HG03432 (cell line): ENCODE measurements around the gene MCM5.
"Not testable (repeated sequence)": the region's sequence is repeated elsewhere in the genome, so short reads cannot be mapped to it uniquely, and the experiment has no call there.

Experiments
- ATAC-seq: cut with Tn5 transposase; IDR thresholded peaks from one replicate; pipeline ENCODE4 v1.9.1; 2021; ENCODE audit warnings: mild to moderate bottlenecking, moderate library complexity; ENCODE audit not compliant: unreplicated experiment

Gene MCM5

GRCh38 chr22:35450824-35451569, 51.1 kb downstream of the MCM5 start:
- no peak for ATAC-seq

- ATAC-seq = no peak
These were observed 51.7 kb downstream of the MCM5 start for GRCh38 chr22:35451592-35451991.

GRCh38 chr22:35452351-35452781, 52.4 kb downstream of the MCM5 start:
- ATAC-seq = no peak

DNA sequence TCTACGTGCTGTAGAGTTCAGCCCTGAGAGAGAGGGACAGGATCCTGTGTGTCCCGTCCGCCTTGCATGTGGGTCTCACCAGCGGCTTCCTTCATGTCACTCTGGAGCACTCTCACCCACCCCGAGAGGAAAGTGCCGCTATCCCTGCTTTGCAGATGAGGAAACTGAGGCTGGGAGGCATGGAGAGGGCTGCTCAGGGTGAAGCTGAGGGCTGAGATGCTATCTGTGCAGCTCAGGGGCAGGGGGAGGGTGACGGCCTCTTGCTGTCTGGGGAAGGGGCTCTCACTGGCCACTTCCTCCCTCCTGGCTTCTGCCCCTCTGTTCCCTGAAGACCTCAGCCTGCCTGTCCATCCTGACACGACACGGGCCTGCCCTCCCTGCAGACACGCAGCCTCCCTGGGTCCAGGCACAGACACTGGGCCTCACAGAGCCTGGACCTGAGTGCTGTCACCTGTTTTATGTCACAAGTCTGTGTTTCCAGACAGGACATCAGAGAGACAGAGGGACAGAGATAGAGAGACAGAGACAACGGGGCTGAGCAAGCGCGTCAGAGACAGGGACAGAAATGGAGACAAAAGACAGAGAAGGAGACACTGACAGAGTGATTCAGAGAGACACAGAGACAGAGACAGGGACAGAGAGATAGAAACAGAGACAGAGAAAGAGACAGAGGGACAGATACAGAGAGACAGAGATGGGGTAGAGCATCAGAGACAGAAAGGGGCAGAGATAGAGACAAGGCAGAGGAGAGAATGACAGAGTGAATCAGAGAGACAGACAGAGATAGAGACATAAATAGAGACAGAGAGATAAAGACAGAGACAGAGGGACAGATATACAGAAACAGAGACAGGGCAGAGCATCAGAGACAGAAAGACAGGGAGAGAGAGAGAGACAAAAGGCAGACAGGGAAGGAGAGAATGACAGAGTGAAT, 53.1 kb downstream of the MCM5 start:
- no peak for ATAC-seq

GRCh38 chr22:35454416-35455054, 54.6 kb downstream of the MCM5 start:
- no peak for ATAC-seq

GRCh38 chr22:35455529-35455928, 55.6 kb downstream of the MCM5 start:
- ATAC-seq = no peak

GRCh38 chr22:35456757-35457156, 56.8 kb downstream of the MCM5 start:
- ATAC-seq = no peak

DNA sequence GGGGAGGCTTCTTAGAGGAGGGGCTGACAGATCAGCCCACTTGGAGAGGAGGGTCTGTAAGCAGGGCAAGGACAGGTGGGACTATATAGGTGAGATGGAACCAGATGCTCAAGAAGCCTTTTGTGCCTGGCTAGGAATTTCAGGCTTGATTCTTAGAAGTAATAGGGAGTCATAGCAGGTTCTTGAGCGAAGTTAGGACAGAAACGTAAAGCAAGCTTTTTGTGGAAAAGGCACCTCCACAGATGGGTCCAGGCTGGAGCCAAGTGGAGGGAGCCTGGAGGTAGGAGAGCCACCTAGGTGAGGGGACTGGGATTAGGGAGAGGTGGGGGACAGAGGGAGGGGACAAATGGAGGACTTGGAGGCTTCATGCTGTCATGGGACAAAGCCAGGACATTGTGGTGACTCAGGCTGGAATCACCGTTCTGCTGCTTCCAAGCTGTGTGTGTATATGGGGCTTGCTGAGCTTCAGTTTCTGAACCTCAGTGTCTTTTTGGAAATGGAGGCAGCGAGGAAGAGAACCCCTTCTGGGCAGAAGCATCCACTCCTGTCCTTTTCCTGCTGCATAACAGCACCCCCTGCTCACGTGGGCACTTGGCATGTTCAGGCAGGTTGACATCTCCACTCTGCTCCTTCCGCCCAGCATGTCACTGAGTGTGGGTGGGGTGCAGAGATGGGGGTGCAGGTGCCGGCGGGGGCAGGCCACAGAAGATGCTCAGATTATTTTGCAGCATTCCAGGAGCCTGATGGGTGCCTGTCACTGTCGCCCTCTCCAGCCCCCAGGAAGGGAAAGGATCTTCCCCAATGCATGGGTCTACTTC, 58.0 kb downstream of the MCM5 start:
- no peak for ATAC-seq

DNA sequence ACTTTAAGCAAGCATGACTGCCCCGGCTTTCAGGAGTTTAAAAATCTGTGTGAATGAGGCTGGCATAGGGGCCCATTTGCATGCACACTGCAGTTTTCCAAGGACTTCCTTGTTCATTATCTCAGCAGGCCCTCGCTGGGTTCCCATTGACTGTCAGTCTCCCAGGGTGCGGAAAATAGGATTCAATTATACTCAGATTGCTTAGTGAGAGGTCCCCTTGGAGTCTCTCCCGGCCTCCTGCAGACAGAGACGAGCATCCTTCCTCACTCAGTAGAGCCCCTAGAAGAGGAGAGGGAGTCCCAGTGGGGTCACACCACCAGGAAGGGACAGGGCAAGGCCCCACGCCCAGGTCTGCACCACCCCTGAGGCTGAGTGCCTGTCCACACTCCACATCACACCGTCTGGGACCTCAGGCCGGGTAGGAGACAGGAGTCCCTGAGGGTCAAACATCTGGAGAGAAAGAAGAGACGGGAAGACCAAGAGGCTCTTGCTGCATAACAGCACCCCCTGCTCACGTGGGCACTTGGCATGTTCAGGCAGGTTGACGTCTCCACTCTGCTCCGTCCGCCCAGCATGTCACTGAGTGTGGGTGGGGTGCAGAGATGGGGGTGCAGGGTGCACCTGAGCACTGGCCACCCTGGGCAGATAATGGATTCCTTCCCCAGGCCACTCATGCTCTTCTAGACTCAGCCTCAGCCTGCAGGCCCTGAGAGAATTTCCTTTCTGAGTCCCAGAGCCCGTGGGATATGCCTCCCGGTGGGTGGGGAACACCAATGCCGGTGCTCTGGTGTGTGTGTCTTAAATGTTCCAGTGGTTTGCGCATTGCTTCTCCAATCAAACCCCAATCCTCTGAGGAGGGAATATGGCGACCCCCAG, 58.8 kb downstream of the MCM5 start:
- no peak for ATAC-seq

- no peak for ATAC-seq
These were observed 59.5 kb downstream of the MCM5 start for GRCh38 chr22:35459423-35459894.

- not testable (repeated sequence) for ATAC-seq
These were observed 60.0 kb downstream of the MCM5 start for GRCh38 chr22:35459976-35460375.

DNA sequence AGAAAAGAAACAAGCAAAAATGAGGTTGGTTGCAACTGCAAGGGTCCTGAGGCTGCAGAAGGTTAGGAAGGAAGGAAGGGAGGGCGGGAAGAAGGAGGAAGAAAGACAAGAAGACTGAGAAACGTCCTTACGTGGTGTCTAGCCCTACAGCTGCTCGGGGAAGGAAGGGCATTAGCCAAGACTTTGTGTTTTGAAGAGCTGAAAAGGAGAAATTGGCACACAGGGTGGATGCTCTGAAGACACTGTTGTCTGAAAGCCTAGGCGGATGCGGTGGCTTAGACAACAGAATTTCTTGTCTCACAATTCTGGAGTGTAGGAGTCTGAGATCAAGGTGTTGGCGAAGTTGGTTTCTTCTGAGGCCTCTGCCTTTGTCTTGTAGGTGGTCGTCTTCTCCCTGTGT, 60.7 kb downstream of the MCM5 start:
- ATAC-seq = no peak

DNA sequence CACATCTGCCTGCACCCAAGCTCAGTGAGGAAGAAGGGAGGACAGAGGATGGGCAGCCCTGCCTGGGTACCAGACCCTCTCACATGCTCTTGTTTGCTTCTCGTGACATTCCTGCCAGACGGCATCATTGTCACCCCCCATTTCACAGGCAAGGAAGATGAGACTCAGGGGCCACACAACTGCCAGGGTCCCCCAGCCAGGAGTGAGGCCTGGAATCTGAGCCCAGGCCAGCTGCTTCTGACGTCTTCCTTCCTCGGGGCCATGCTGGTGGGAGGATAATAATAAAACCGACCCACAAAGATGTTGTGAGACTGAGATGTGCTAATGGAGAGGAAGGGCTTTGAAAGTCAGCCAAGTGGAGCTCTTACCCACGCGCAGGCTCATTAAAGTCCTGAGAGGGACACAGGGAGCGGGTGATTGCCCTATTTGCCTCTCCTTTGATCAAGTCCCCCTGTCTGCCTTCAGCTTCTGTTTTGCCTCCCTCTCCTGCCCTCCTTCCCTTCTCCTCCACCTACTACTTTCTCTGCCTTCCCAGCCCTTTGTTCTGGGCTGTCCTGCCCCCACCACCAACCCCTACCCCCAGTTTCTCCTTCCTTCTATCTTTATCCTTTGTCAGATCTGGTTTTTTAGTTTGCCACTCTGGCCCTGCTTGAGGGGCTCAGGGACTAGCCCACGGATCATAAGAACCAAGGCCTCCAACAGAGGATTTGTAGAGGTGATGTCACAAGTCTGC, 62.7 kb downstream of the MCM5 start:
- ATAC-seq = no peak

DNA sequence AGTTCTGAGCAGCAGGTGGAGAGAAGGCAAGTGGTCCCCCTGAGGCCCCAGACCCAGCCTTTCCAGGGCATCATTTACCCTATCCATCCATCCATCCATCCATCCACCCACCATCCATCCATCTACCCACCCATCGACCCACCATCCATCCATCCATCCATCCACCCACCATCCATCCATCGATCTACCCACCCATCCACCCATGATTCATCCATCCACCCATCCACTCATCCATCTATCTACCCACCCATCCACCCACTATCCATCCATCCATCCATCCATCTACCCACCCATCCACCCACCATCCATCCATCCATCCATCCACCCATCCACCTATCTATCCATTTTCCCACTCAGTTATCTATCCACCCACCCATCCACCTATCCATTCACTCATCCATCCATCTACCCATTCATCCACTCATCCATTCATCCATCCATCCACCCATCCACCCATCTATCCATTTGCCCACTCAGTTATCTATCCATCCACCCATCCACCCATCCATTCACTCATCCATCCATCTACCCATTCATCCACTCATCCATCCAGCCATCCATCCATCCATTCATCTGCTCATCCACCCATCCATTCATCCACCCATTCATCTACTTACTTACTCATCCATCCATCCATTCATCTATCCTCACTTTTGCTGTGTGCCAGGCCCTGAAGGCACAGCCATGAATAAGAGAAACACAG, 63.4 kb downstream of the MCM5 start:
- no peak for ATAC-seq

DNA sequence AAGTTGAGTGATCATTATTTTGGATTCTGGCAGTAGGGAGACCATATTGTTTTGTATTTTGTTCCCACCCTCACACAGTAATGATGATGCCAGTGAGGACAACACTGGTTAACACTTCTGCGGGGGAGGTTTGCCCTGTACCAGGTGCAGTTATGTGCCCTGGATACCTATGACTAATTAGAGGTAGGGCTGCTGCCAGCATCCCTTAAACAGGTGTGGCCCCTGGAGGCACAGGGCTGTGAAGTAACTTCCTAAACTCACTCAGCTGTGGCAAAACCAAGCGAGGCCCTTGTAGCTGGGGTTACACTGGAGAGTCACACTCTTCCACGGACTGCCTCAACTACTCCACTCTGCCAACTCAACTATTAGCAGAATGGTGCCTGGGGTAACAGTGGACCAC, 64.5 kb downstream of the MCM5 start:
- ATAC-seq = no peak

GRCh38 chr22:35465109-35465701, 65.3 kb downstream of the MCM5 start:
- ATAC-seq = no peak

GRCh38 chr22:35467681-35468434, 67.9 kb downstream of the MCM5 start:
- ATAC-seq = no peak
